GM12878 (cell line): ENCODE measurements around the gene SETD6.

Experiments
- CBFB ChIP-seq: IDR thresholded peaks from 2 replicates; pipeline ENCODE4 v1.6.1; 2016; ENCODE audit warnings: antibody characterized with exemption, low read depth
- CHD2 ChIP-seq: IDR thresholded peaks from 2 replicates; pipeline ENCODE4 v1.6.1; 2011; ENCODE audit warnings: low read depth, low read length, improper control_type of control experiment, borderline replicate concordance
- EZH2 ChIP-seq: IDR thresholded peaks from 2 replicates; pipeline ENCODE4 v1.6.1; 2012; ENCODE audit warnings: low read depth, mild to moderate bottlenecking, control low read depth, inconsistent platforms, low read length, borderline replicate concordance; ENCODE audit not compliant: control insufficient read depth
- POLR2A ChIP-seq: IDR thresholded peaks from 2 replicates; pipeline ENCODE4 v1.6.1; 2011; ENCODE audit warnings: low read depth, mild to moderate bottlenecking, low read length
- POLR2AphosphoS5 ChIP-seq: IDR thresholded peaks from 2 replicates; pipeline ENCODE4 v1.6.1; 2011; ENCODE audit warnings: mild to moderate bottlenecking, low read length, inconsistent platforms

DNA sequence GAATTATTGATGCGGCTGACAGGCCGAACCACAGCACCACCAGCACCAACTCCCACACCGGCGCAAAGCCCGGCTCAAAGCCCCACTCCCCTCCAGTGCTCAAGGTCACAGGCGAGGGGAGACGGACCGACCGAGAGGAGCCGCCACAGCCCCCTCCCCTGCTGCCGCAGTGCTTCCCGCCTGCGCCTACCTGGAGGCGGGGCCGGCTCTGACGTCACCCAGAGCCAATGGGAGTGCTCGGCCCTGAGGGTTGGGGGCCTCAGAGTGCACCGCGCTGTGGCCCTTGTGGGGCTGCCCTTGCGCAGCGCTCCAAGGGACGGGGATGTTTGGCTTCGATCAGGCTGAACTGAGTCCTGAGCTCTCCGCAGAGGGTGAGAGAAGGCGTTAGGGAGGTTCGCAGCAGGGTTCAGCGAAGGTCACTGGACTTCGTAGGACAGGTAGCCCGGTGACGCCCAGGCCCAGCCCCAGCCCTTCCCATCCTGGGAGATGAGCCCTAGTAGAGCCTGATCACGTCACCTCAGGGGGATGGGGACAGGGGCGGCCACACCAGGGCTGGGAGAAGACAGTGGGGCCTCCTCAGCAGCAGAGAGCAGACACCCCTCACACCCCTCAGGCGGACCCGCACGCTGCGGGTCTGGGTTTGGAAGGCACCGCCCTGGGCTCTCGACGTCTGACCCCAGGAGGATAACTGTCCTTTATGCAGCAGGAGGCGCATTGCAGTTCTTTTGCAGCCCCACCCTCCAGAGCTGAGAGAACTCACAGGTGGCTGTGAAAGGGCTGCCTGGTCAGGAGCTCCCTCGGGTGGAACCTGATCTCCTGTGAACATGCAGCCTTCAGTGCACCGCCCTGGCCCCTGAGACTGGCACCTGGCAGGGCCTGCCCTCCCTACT is 13.8 kb upstream of the SETD6 start:
- no peak for TF ChIP-seq CBFB
- no peak for TF ChIP-seq CHD2
- TF ChIP-seq POLR2AphosphoS5, result no peak
- TF ChIP-seq EZH2, result no peak
- no peak for TF ChIP-seq POLR2A
